ENCODE data around the gene VEGFB. TPM values are rescaled to one million over a fixed set of nuclear protein-coding genes. Genes with fewer than 3 reads are reported as not detected.

Gene VEGFB
- total RNA-seq, 4 donors from 2014 or later: 52.9 to 101 (median 75.7) TPM

DNA sequence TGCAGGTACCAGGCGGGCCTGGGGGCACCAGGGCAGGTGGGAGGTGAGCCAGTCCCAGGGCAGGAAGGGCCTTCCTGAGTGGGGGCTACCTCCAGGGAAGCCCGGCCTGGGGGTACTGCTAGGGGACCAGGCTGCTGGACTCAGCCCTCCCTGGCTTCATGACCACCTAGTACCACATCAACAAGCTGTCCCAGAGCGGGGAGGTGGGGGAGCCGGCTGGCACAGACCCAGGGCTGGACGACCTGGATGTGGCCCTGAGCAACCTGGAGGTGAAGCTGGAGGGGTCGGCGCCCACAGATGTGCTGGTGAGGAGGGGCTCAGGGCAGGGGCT lies 15.1 kb upstream of the VEGFB start:
- 93 to 96% methylated on average over 3 to 7 of the region's 7 CpGs for WGBS, 2 donors
- H3K4me1 ChIP-seq: no peaks in the 10 kb centered on the region
- intact Hi-C loops (cut with DNase I): no loop called here
- DNase-seq: no peak
- no peak overlapping the region for H3K27ac ChIP-seq
- no peaks in the 10 kb centered on the region for H3K9me3 ChIP-seq
- TF ChIP-seq POLR2A (IDR thresholded peaks at IDR 0.05): no peak
- TF ChIP-seq, protein P1, sequence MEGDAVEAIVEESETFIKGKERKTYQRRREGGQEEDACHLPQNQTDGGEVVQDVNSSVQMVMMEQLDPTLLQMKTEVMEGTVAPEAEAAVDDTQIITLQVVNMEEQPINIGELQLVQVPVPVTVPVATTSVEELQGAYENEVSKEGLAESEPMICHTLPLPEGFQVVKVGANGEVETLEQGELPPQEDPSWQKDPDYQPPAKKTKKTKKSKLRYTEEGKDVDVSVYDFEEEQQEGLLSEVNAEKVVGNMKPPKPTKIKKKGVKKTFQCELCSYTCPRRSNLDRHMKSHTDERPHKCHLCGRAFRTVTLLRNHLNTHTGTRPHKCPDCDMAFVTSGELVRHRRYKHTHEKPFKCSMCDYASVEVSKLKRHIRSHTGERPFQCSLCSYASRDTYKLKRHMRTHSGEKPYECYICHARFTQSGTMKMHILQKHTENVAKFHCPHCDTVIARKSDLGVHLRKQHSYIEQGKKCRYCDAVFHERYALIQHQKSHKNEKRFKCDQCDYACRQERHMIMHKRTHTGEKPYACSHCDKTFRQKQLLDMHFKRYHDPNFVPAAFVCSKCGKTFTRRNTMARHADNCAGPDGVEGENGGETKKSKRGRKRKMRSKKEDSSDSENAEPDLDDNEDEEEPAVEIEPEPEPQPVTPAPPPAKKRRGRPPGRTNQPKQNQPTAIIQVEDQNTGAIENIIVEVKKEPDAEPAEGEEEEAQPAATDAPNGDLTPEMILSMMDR (IDR thresholded peaks at IDR 0.05): no peak
- peaks cover 0 to 7% of the 10 kb centered on the region in 2 donors for H3K36me3 ChIP-seq
- no peaks in the 10 kb centered on the region for H3K27me3 ChIP-seq
- H3K4me3 ChIP-seq (replicated peaks in 1 of 3): no peak overlapping the region

DNA sequence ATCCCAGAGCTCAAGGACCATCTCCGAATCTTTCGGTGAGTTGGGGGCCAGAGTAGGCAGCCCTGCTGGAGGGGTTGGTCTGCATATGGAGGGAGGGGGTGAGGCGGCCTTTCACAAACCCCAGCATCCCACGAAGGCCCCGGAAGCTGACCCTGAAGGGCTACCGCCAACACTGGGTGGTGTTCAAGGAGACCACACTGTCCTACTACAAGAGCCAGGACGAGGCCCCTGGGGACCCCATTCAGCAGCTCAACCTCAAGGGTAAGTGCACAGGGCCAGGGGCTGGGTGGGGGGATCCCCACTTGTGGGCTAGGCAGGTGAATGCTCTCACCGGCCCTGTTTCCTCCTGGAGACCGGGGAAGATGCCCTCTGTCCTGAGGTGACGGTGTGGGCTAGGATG lies 14.6 kb upstream of the VEGFB start:
- no peak for TF ChIP-seq POLR2A (IDR thresholded peaks at IDR 0.05)
- TF ChIP-seq, protein P1 (IDR thresholded peaks at IDR 0.05): no peak
- H3K4me1 ChIP-seq: no peaks in the 10 kb centered on the region
- intact Hi-C loops (cut with DNase I): no loop called here
- H3K27me3 ChIP-seq: no peaks in the 10 kb centered on the region
- no peak overlapping the region for H3K27ac ChIP-seq
- no peaks in the 10 kb centered on the region for H3K9me3 ChIP-seq
- WGBS, 2 donors: 95% methylated on average over 3 to 8 of the region's 10 CpGs
- peaks cover 0 to 7% of the 10 kb centered on the region in 2 donors for H3K36me3 ChIP-seq
- no peak overlapping the region for H3K4me3 ChIP-seq (replicated peaks in 1 of 3)
- DNase-seq: no peak

DNA sequence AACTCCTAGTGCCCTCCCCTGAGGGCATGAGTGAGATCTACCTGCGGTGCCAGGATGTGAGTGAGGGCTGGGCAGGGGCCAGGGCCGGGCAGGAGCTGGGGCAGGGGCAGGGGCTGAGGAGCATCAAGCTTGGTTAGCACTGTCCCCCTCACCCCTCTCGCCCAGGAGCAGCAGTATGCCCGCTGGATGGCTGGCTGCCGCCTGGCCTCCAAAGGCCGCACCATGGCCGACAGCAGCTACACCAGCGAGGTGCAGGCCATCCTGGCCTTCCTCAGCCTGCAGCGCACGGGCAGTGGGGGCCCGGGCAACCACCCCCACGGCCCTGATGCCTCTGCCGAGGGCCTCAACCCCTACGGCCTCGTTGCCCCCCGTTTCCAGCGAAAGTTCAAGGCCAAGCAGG lies 14.1 kb upstream of the VEGFB start:
- Histone ChIP-seq H3K36me3 (peaks cover 0 to 7% of the 10 kb centered on the region in 2 donors), H3K27me3 (no peaks in the 10 kb centered on the region), H3K4me1 (peaks cover 4% of the 10 kb centered on the region in 2 donors), H3K27ac (no peak overlapping the region), H3K9me3 (no peaks in the 10 kb centered on the region), H3K4me3 (replicated peaks in 1 of 3) (no peak overlapping the region)
- TF ChIP-seq, protein P1 (IDR thresholded peaks at IDR 0.05): no peak
- TF ChIP-seq POLR2A (IDR thresholded peaks at IDR 0.05): no peak
- WGBS, 2 donors: 90 to 100% methylated on average over 1 to 4 of the region's 17 CpGs
- intact Hi-C loops (cut with DNase I): no loop called here
- no peak for DNase-seq

DNA sequence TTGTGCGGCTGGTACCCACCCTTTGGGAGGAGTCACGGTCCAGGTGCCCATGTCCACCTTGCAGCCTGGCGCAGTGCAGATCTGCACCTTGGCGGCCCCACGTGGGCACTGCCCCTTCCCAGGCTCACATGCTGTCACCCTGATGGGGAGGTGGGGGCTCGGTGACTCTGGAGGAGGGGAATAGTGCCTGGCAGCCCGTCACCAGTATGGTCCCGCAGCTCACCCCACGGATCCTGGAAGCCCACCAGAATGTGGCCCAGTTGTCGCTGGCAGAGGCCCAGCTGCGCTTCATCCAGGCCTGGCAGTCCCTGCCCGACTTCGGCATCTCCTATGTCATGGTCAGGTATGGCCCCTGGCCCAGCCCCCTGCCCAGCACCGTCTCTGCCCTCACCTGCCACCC lies 13.6 kb upstream of the VEGFB start:
- no peaks in the 10 kb centered on the region for H3K27me3 ChIP-seq
- WGBS, 2 donors: 89 to 100% methylated on average over 6 to 9 of the region's 14 CpGs
- intact Hi-C loops (cut with DNase I): no loop called here
- no peaks in the 10 kb centered on the region for H3K9me3 ChIP-seq
- no peak for DNase-seq
- peaks cover 7 to 9% of the 10 kb centered on the region in 2 donors for H3K4me1 ChIP-seq
- H3K27ac ChIP-seq: no peak overlapping the region
- no peak for TF ChIP-seq POLR2A (IDR thresholded peaks at IDR 0.05)
- TF ChIP-seq, protein P1 (IDR thresholded peaks at IDR 0.05): no peak
- no peak overlapping the region for H3K4me3 ChIP-seq (replicated peaks in 1 of 3)
- H3K36me3 ChIP-seq: peaks cover 0 to 7% of the 10 kb centered on the region in 2 donors

DNA sequence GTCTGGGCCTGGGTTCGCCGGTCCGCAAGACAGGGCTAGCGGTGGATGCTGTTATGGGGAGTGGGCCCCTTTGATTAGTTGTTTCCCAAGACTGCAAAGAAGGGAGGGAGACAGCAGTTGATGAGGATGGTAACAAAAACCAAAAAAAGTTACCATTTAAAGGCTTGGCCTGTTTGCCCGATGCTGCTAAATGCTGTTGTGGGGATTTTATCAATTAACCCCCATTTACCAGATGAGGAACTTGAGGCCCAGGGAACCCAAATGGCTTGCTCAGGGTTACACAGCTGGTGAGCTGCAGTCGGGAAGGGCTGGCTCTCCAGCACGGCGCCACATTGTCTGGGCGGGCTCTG lies 11.8 kb upstream of the VEGFB start:
- Histone ChIP-seq H3K27me3 (no peaks in the 10 kb centered on the region), H3K9me3 (no peaks in the 10 kb centered on the region), H3K27ac (no peak overlapping the region), H3K4me1 (peaks cover 18 to 21% of the 10 kb centered on the region in 2 donors), H3K36me3 (peaks cover 0 to 7% of the 10 kb centered on the region in 2 donors), H3K4me3 (replicated peaks in 1 of 3) (no peak overlapping the region)
- TF ChIP-seq, protein P1 (IDR thresholded peaks at IDR 0.05): no peak
- TF ChIP-seq POLR2A (IDR thresholded peaks at IDR 0.05): no peak
- intact Hi-C loops (cut with DNase I): no loop called here
- 67 to 80% methylated on average over 8 to 9 of the region's 9 CpGs for WGBS, 2 donors
- DNase-seq: no peak
